PFSK-1 (cell line): Measurements from ENCODE around the gene MBNL3.

Experiments used
- POLR2AphosphoS5 ChIP-seq: IDR thresholded peaks from 2 replicates; pipeline ENCODE4 v1.6.1; 2012; ENCODE audit warnings: low read depth, mild to moderate bottlenecking, control low read depth, low read length, moderate library complexity
- TAF1 ChIP-seq: IDR thresholded peaks from 2 replicates; pipeline ENCODE4 v1.6.1; 2012; ENCODE audit warnings: low read length, control low read depth, borderline replicate concordance; ENCODE audit not compliant: insufficient read depth
- TF ChIP-seq, protein P1 (sequence below), 2 experiments: IDR thresholded peaks; 2 replicates each; pipeline versions ENCODE4 v1.6.1 to v1.8.0; 2011 to 2012; ENCODE audit warnings: low read depth in 2 of 2, low read length in 2 of 2, control low read depth in 1 of 2, inconsistent platforms in 1 of 2, mild to moderate bottlenecking in 1 of 2, moderate library complexity in 1 of 2; ENCODE audit not compliant: insufficient read depth in 1 of 2

DNA sequence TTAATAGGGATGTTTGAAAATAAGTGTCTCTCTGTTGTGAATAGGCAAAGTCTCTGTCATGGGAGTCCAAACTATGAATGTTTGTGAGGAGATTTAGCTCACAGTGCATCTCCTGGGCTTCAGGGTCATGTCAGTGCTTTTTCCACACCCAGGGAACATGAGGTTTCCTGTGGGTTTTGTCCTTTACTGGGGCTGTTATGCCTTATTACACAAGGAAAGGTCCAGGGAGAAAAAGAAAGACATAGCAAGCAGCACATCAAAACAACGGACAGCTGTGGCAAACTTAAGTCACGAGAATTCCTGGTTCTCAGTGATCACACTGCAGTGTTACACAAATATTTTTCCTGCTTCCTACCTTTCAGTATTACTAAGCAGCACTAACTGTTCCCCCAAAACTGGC, 99.4 kb downstream of the MBNL3 start:
- TF ChIP-seq, protein P1, sequence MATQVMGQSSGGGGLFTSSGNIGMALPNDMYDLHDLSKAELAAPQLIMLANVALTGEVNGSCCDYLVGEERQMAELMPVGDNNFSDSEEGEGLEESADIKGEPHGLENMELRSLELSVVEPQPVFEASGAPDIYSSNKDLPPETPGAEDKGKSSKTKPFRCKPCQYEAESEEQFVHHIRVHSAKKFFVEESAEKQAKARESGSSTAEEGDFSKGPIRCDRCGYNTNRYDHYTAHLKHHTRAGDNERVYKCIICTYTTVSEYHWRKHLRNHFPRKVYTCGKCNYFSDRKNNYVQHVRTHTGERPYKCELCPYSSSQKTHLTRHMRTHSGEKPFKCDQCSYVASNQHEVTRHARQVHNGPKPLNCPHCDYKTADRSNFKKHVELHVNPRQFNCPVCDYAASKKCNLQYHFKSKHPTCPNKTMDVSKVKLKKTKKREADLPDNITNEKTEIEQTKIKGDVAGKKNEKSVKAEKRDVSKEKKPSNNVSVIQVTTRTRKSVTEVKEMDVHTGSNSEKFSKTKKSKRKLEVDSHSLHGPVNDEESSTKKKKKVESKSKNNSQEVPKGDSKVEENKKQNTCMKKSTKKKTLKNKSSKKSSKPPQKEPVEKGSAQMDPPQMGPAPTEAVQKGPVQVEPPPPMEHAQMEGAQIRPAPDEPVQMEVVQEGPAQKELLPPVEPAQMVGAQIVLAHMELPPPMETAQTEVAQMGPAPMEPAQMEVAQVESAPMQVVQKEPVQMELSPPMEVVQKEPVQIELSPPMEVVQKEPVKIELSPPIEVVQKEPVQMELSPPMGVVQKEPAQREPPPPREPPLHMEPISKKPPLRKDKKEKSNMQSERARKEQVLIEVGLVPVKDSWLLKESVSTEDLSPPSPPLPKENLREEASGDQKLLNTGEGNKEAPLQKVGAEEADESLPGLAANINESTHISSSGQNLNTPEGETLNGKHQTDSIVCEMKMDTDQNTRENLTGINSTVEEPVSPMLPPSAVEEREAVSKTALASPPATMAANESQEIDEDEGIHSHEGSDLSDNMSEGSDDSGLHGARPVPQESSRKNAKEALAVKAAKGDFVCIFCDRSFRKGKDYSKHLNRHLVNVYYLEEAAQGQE (IDR thresholded peaks at IDR 0.05; ENCODE audit: insufficient read depth in 1 of 2, low read depth in 2 of 2, low read length in 2 of 2) = no peak
- TF ChIP-seq POLR2AphosphoS5 (no peak), TAF1 (no peak)
